Colonic mucosa (tissue), 4 donors: ENCODE results near the gene PAK4. TPM values are rescaled to one million over a fixed set of nuclear protein-coding genes. Genes with fewer than 3 reads are reported as not detected.

Source experiments
- DNase-seq: peaks from one replicate; pipeline ENCODE4 v3.0.0-alpha.2; 2020
- H3K27ac ChIP-seq: fragments of 200-600 bp; one replicate; pipeline ENCODE4 v1.8.0; 2021
- H3K27me3 ChIP-seq: fragments of 200-600 bp; one replicate; pipeline ENCODE4 v1.8.0; 2021
- H3K36me3 ChIP-seq: fragments of 200-600 bp; one replicate; pipeline ENCODE4 v1.8.0; 2021
- H3K4me1 ChIP-seq: fragments of 200-600 bp; one replicate; pipeline ENCODE4 v1.8.0; 2021; ENCODE audit warnings: mild to moderate bottlenecking
- H3K4me3 ChIP-seq: fragments of 200-600 bp; one replicate; pipeline ENCODE4 v1.8.0; 2021
- H3K9ac ChIP-seq, 2 donors: one replicate each; pipeline ENCODE4 v1.7.0; 2013; ENCODE audit warnings: control low read depth in 2 of 2, low read depth in 2 of 2, low read length in 2 of 2
- H3K9me3 ChIP-seq: fragments of 200-600 bp; one replicate; pipeline ENCODE4 v1.8.0; 2021
- CTCF ChIP-seq: fragments of 200-600 bp; IDR thresholded peaks from one replicate; pipeline ENCODE4 v1.8.0; 2022; ENCODE audit warnings: antibody characterized with exemption, mild to moderate bottlenecking
- intact Hi-C: fragments of 100-400 bp; cut with DNase I; formaldehyde crosslinking; loops from one replicate; pipeline ENCODE4 v1.14.1; 2022
- total RNA-seq, 2 donors: library from RNA; stranded (reverse); fragmentation: NEBNext Ultra II Directional in 1 of 2; extraction: Animal tissue kit (Norgen Biotek cat#: 25700) in 1 of 2; gene quantifications; one replicate each; pipeline ENCODE4 v1.2.1, GENCODE V29; 2021
- donor health status: healthy.
- donor health status: DM: no; HTN: no; CAD: no.
- donor health status: DM: no; HTN: no; CAD: no.

Gene PAK4
- total RNA-seq, 2 donors from 2014 or later, result 85.5 to 127 TPM

DNA sequence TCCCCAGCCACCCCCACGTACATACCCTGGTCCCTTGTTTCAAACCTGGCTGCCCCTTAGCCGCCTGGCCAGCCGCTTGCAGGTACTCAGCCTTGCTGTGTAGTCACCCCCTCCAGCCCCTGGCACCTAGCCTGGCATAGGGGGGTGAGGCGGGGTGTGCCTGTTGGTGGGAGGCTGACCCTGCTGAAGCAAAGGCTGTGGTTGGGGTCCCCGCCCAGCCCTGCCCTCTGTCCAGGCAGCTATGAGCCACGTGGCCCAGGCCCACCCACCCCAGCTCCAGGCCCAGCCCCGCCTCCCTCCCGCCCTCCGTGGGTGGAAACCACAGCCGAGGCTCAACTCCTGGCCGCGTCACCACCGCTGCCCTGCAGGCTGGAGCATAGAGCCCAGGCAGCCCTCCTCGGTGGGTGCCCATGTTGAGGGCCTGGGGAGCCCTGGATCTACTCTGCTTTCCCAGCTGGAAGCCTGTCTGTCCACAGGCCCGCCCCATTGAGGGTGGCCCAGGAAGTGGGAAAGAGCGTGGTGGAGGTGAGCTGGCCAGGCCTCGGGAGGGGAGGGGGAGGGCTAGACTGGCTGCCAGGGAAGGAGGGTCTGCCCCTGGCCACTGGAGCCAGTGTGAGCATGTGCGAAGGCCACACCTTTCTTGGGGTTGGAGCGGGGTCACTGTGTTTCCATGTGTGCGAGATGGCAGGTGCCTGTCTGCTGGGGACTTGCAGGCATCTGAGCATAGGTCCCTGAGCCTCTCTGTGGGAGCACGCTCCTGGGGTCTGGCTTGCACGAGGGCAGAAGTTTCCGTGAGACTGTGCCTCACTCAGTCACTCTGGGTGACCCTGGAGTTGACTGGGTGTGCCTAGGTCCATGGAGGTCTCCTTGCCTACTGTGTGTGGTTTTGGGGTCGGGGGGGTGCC lies 31.0 kb downstream of the PAK4 start:
- peaks cover 27% of the 10 kb centered on the region for H3K4me1 ChIP-seq
- TF ChIP-seq CTCF, result no peak
- no peaks in the 10 kb centered on the region for H3K36me3 ChIP-seq
- no peak overlapping the region for H3K27ac ChIP-seq
- H3K9me3 ChIP-seq, result no peaks in the 10 kb centered on the region
- H3K9ac ChIP-seq, result no peak overlapping the region
- intact Hi-C loops, result no loop called here
- no peak overlapping the region for H3K4me3 ChIP-seq
- no peaks in the 10 kb centered on the region for H3K27me3 ChIP-seq
- DNase-seq, result peak; percentile 50

GRCh38 chr19:39157275-39157996 lies 31.9 kb downstream of the PAK4 start:
- DNase-seq, result no peak
- Histone ChIP-seq H3K4me3 (no peak overlapping the region), H3K9ac (no peak overlapping the region), H3K4me1 (peaks cover 27% of the 10 kb centered on the region), H3K27me3 (no peaks in the 10 kb centered on the region), H3K36me3 (no peaks in the 10 kb centered on the region), H3K27ac (no peak overlapping the region), H3K9me3 (no peaks in the 10 kb centered on the region)
- no peak for TF ChIP-seq CTCF
- intact Hi-C loops, result no loop called here

- H3K9ac ChIP-seq, result no peak overlapping the region
- no peaks in the 10 kb centered on the region for H3K27me3 ChIP-seq
- no peaks in the 10 kb centered on the region for H3K9me3 ChIP-seq
- no peaks in the 10 kb centered on the region for H3K36me3 ChIP-seq
- no peak overlapping the region for H3K4me3 ChIP-seq
- no peak overlapping the region for H3K27ac ChIP-seq
- TF ChIP-seq CTCF, result no peak
- intact Hi-C loops, result no loop called here
- H3K4me1 ChIP-seq, result peaks cover 27% of the 10 kb centered on the region
- no peak for DNase-seq
These were observed 32.4 kb downstream of the PAK4 start for GRCh38 chr19:39157997-39158389.

DNA sequence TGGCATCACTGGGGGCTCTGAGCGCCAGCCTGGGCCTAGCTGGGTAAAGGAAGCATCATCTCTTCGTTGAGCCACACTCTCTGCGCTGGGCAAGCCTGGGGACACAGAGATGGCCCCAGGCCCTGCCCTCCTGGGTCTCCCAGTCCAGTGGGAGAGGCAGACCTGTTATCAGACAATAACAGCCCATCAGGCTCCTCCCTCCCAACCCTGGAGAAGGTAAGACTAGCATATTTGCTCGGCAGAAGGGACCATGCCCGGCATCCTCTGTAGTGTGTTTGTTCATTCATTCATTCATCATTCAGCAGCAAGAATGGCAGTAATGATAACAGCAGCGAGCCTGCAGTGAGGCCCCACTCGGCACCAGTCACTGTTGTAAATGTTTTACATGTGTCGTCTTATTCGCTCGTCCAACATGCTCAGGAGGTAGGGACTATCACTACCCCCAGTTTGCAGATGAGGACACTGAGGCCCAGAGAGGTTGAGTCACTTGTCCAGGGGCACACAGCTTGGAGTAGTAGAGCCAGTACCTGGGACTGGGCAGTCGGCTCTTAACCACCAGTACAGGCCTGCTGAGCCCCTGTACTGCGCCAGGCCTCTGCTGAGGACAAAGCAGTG lies 33.2 kb downstream of the PAK4 start:
- H3K27ac ChIP-seq, result no peak overlapping the region
- no peak for DNase-seq
- no peaks in the 10 kb centered on the region for H3K36me3 ChIP-seq
- peaks cover 27% of the 10 kb centered on the region for H3K4me1 ChIP-seq
- H3K9me3 ChIP-seq, result no peaks in the 10 kb centered on the region
- H3K4me3 ChIP-seq, result no peak overlapping the region
- no peak overlapping the region for H3K9ac ChIP-seq
- intact Hi-C loops, result no loop called here
- H3K27me3 ChIP-seq, result no peaks in the 10 kb centered on the region
- no peak for TF ChIP-seq CTCF

DNA sequence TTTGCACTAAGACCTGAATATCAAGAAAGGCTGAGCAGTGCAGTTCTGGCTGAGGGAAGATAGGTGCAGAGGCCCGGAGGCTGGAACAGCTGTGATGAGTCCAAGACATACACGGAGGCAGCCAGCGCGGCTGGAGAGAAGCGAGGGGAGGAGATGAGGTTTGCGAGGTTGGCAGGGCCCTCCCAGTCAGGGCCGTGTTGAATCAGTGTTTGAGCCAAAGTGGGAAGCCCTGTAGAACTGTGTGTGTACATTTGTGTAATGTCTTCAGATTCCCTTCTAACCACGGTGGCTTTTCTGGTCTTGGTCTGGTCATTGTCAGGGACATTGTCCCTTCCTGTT lies 34.9 kb downstream of the PAK4 start:
- intact Hi-C loops, result no loop called here
- Histone ChIP-seq H3K4me3 (no peak overlapping the region), H3K4me1 (peaks cover 13% of the 10 kb centered on the region), H3K36me3 (no peaks in the 10 kb centered on the region), H3K9me3 (no peaks in the 10 kb centered on the region), H3K9ac (no peak overlapping the region), H3K27ac (no peak overlapping the region), H3K27me3 (no peaks in the 10 kb centered on the region)
- TF ChIP-seq CTCF, result no peak
- DNase-seq, result no peak
